T-cell (primary cell): Measurements from ENCODE around the gene SLC16A6. TPM values are rescaled to one million over a fixed set of nuclear protein-coding genes. Genes with fewer than 3 reads are reported as not detected.
A peak's percentile ranks its signal among the peaks of the same experiment; 100 is the strongest.

Source experiments
- ATAC-seq, 4 experiments: fragments of 200-7000 bp in 3 of 4; fragments of 150-1000 bp in 1 of 4; cut with Tn5 transposase; replicated peaks in 1 of 4; 1 replicate in 3 of 4; 2 replicates in 1 of 4; pipeline ENCODE4 v1.10.0; 2021; ENCODE audit warnings: moderate library complexity in 3 of 4, mild to moderate bottlenecking in 2 of 4, moderate number of reproducible peaks in 1 of 4
- CTCF ChIA-PET, 2 donors: fragments of 300-600 bp; sonication (Branson Sonifier 250); formaldehyde crosslinking; loops; one replicate each; lab custom pipeline; 2022; ENCODE audit warnings: antibody characterized with exemption in 2 of 2; lab: Charles Lee
- POLR2A ChIA-PET, 2 donors: fragments of 300-600 bp; sonication (Branson Sonifier 250); formaldehyde crosslinking; loops; one replicate each; lab custom pipeline; 2022; ENCODE audit warnings: antibody characterized with exemption in 2 of 2; lab: Charles Lee
- DNase-seq, 35 experiments: peaks; one replicate each; pipeline versions ENCODE4 v3.0.0 to v3.0.0-alpha.2; 2013 to 2023
- H3K27ac ChIP-seq: one replicate; pipeline ENCODE4 v1.5.1; 2013; ENCODE audit warnings: low read length
- H3K27me3 ChIP-seq, 2 experiments: replicated peaks in 1 of 2; 1 replicate in 1 of 2; 2 replicates in 1 of 2; pipeline versions ENCODE4 v1.6.1 to v1.7.0; 2013; ENCODE audit warnings: low read length in 1 of 2, mixed read lengths in 1 of 2; ENCODE audit not compliant: control insufficient read depth in 2 of 2, insufficient read depth in 2 of 2; ENCODE audit errors: extremely low read depth in 1 of 2
- H3K36me3 ChIP-seq, 2 donors: 1 replicate in 1 of 2; 2 replicates in 1 of 2; pipeline versions ENCODE4 v1.6.1 to v1.7.0; 2013; ENCODE audit warnings: low read length in 1 of 2; ENCODE audit not compliant: control insufficient read depth in 2 of 2, insufficient read depth in 1 of 2; ENCODE audit errors: extremely low read depth in 1 of 2
- H3K4me1 ChIP-seq, 2 experiments: 1 replicate in 1 of 2; 2 replicates in 1 of 2; pipeline versions ENCODE4 v1.6.1 to v1.7.0; 2013; ENCODE audit warnings: low read length in 2 of 2, mixed read lengths in 1 of 2; ENCODE audit not compliant: insufficient read depth in 2 of 2, control insufficient read depth in 1 of 2; ENCODE audit errors: extremely low read depth in 1 of 2
- H3K4me3 ChIP-seq, 2 donors: 1 replicate in 1 of 2; 2 replicates in 1 of 2; pipeline versions ENCODE4 v1.5.1 to v1.7.0; 2013; ENCODE audit warnings: mild to moderate bottlenecking in 2 of 2, low read length in 1 of 2, moderate library complexity in 1 of 2; ENCODE audit not compliant: control insufficient read depth in 1 of 2; ENCODE audit errors: extremely low read depth in 1 of 2
- H3K9me3 ChIP-seq: 2 replicates; pipeline ENCODE4 v1.7.0; 2013
- H3K27ac Mint-ChIP-seq, 2 donors: one replicate each; pipeline ENCODE4 v1.8.0; 2020 to 2021; ENCODE audit warnings: mild to moderate bottlenecking in 2 of 2, mixed read lengths in 2 of 2
- H3K27me3 Mint-ChIP-seq, 2 donors: one replicate each; pipeline ENCODE4 v1.8.0; 2021 to 2022; ENCODE audit warnings: mixed read lengths in 2 of 2
- H3K36me3 Mint-ChIP-seq: one replicate; pipeline ENCODE4 v1.8.0; 2021; ENCODE audit warnings: mixed read lengths
- H3K4me1 Mint-ChIP-seq, 3 donors: one replicate each; pipeline ENCODE4 v1.8.0; 2020 to 2022; ENCODE audit warnings: mixed read lengths in 3 of 3, mild to moderate bottlenecking in 1 of 3
- H3K4me3 Mint-ChIP-seq, 3 donors: one replicate each; pipeline ENCODE4 v1.8.0; 2020 to 2022; ENCODE audit warnings: mild to moderate bottlenecking in 3 of 3, mixed read lengths in 3 of 3, moderate library complexity in 3 of 3
- H3K9me3 Mint-ChIP-seq, 3 donors: one replicate each; pipeline ENCODE4 v1.8.0; 2020 to 2022; ENCODE audit warnings: mixed read lengths in 3 of 3
- WGBS: methylation state at CpG from one replicate; pipeline ENCODE4 v1.1.5; 2013; ENCODE audit warnings: missing lambda C conversion rate; ENCODE audit not compliant: insufficient coverage; 5-methylcytosine and 5-hydroxymethylcytosine counted together
- total RNA-seq, 35 experiments: library from RNA in 6 of 35; stranded (reverse) in 6 of 35; fragments of 120-200 nt in 1 of 35; gene quantifications; one replicate each; pipeline versions ENCODE4 v1.2.1 to v1.2.4 and lab custom pipeline; 2013 to 2026

Gene SLC16A6
- total RNA-seq, 5 donors from 2014 or later (not counting 1 experiment from before 2014, with no cell fraction given): 4.4 to 10.5 (median 7.0) TPM

DNA sequence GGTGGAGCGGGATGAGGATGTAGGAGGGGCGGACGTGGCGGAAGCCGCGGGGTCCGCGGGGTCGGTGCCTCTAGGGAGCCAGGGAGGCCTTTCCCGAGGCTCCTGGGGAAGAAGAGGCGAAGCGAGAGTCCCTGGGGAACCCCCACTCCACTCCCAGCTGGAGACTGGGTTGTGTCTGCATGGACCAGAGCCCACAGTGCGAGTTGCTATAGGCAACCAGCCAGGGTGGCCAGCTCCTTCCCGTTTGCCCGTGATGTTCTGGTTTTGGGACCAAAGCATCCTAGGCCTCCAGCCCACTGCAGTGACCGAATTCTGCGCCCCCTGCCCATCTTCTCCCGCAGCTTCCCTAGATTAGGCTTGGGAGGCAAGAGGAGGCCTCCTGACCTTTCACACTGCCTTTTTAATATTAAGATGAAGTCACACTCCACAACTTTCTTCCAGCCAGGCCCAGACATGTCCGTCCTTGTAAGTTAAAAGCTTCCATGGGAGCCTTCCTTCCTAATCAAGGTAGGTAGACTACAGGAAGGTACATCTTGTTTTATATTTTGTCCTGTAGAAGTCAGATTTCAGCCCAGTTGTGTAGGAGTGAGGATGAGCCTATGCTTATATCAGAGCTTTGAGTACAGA is 42.6 kb downstream of the SLC16A6 start:
- peak overlapping the region; percentile 78 to 93 (median 84) for H3K4me3 Mint-ChIP-seq
- no peaks in the 10 kb centered on the region for H3K27me3 ChIP-seq
- ChIA-PET POLR2A (interaction anchor here in 1 of 2 donors (0.6 to 2.0 kb wide), 9 partner anchors 8 to 209 kb away, joined by 3 to 8 read pairs (median 4); partner anchors contain the start of gene WIPI1), CTCF (interaction anchor here (0.9 to 2.5 kb wide), 13 partner anchors 8 to 214 kb away, joined by 3 to 14 read pairs (median 4); partner anchors contain the start of gene WIPI1 (in 1 of the 2))
- no peaks in the 10 kb centered on the region for H3K9me3 ChIP-seq
- peaks cover 14% of the 10 kb centered on the region for H3K36me3 Mint-ChIP-seq
- H3K4me1 Mint-ChIP-seq: peaks cover 37 to 63% (median 43%) of the 10 kb centered on the region in 3 donors
- peaks cover 8 to 41% of the 10 kb centered on the region in 2 experiments for H3K4me1 ChIP-seq
- DNase-seq: peak in 5 of 35 experiments; percentile 22 to 49 (median 36)
- H3K27me3 Mint-ChIP-seq: no peaks in the 10 kb centered on the region
- H3K27ac Mint-ChIP-seq: peak overlapping the region; percentile 92 to 99
- ATAC-seq: peak in 1 of 4 experiments; percentile 42
- peak overlapping the region; percentile 97 for H3K27ac ChIP-seq
- peak overlapping the region; percentile 69 to 77 for H3K4me3 ChIP-seq
- 3% methylated on average over 12 of the region's 19 CpGs for WGBS
- H3K9me3 Mint-ChIP-seq: no peaks in the 10 kb centered on the region
- peaks cover 0 to 27% of the 10 kb centered on the region in 2 donors for H3K36me3 ChIP-seq

DNA sequence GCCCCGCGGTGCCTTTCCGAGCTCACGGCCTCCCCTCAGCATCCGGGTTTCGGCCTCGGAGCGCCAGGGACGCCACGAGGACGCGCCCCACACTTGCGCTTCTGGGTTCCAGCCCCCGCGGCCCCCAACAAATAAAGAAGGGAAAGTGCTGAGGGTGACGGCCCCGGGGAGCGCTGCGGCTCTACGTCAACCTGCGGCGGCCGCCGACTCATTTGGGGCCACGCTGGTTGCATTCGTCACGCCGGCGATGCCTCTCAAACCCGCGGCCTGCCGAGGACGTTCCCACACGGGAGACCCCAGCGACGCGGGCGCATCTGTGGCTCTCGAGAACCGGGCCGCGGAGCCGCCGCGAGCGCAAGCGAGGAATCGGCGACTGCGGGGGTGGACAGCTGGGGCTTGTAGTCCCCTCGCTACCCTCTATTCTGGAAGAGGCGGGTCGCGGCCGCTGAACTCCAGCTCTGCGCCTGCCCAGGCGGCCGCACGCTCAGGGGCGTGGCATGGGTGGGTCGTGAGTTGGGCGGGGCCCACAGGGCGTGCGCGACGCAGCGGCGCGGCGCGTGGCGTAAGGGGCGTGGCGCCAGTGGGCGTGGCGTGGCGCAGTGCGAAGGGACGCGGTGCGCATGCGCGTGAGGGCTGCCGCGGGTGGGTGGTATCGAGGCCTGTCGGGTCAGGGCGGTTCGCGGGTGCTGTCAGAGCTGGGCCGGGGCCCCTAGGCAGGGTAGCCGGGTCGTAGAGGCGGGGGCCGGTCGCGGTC is 43.3 kb downstream of the SLC16A6 start, which contains the start of gene AMZ2:
Gene AMZ2 (plus strand): TSS at position 599 of the 754 bp plus-strand sequence. CDS start 2,145 bp downstream, outside the sequence.
- Mint-ChIP-seq H3K27ac (peak within 1 kb of the TSS; percentile 92 to 99), H3K9me3 (no peaks in the 10 kb centered on the region), H3K4me3 (peak within 1 kb of the TSS; percentile 78 to 93 (median 84)), H3K4me1 (peaks cover 30 to 56% (median 36%) of the 10 kb centered on the region in 3 donors), H3K36me3 (peaks cover 14% of the 10 kb centered on the region), H3K27me3 (no peaks in the 10 kb centered on the region)
- Histone ChIP-seq H3K9me3 (no peaks in the 10 kb centered on the region), H3K4me3 (peak within 1 kb of the TSS; percentile 69 to 77), H3K27ac (peak within 1 kb of the TSS; percentile 97), H3K27me3 (no peaks in the 10 kb centered on the region), H3K4me1 (peaks cover 4 to 42% of the 10 kb centered on the region in 2 experiments), H3K36me3 (peaks cover 0 to 27% of the 10 kb centered on the region in 2 donors)
- ChIA-PET POLR2A (interaction anchor here (0.5 to 2.0 kb wide), 18 partner anchors 8 to 540 kb away, joined by 3 to 11 read pairs (median 4); partner anchors contain the start of genes PRKAR1A (in 1 of the 2) and WIPI1 (in 1 of the 2)), CTCF (interaction anchor here (0.6 to 2.5 kb wide), 15 partner anchors 8 to 215 kb away, joined by 3 to 14 read pairs (median 4); partner anchors contain the start of gene WIPI1 (in 1 of the 2))
- DNase-seq: peak; percentile 88 to 99 (median 94)
- peak; percentile 88 to 95 (median 91) for ATAC-seq
- WGBS: under 1% methylated on average over 87 of the region's 97 CpGs

DNA sequence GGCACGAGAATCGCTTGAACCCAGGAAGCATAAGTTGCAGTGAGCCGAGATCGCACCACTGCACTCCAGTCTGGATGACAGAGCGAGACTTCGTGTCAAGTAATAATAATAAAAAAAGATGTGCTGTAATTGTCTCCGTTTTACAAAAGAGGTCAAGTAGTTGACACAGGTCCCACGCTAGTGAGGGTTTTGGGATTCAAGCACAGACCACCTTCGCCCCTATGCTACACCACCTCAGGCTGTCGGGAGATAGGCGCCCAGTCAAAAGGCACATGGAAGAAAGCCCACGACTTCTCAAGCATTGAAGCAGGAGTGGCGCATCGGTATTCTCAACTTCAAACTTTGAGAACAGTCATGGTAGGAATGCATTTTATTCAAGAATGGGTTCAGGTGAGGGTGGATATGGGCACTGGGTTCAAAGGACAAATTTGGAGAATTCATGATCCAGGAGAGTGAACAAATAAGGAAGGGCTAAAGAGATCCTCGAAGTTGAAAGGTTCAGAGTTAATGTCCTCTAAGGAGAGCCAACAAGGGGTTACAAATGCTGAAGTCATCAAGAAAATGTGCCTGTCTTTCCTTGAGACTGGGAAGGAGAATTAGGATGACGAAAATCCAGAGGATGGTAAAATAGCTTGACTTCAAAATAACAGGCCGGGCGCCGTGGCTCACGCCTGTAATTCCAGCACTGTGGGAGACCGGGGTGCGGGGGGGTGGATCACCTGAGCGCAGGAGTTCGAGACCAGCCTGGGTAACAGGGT is 44.5 kb downstream of the SLC16A6 start:
- DNase-seq: no peak
- Mint-ChIP-seq H3K9me3 (no peaks in the 10 kb centered on the region), H3K36me3 (peaks cover 6% of the 10 kb centered on the region), H3K27ac (peak overlapping the region; percentile 90 to 99), H3K4me1 (peaks cover 30 to 51% (median 34%) of the 10 kb centered on the region in 3 donors), H3K27me3 (no peaks in the 10 kb centered on the region), H3K4me3 (peak overlapping the region; percentile 78 to 93 (median 84))
- H3K4me3 ChIP-seq: peak overlapping the region in 1 of 2 donors; percentile 69
- POLR2A ChIA-PET: interaction anchor here in 1 of 2 donors (0.5 to 2.0 kb wide), 5 partner anchors 8 to 127 kb away, joined by 3 to 10 read pairs (median 6); no protein-coding TSS in a partner anchor
- no peak for ATAC-seq
- H3K9me3 ChIP-seq: no peaks in the 10 kb centered on the region
- H3K27ac ChIP-seq: peak overlapping the region; percentile 95
- H3K27me3 ChIP-seq: no peaks in the 10 kb centered on the region
- CTCF ChIA-PET: interaction anchor here (0.7 to 2.5 kb wide), 6 partner anchors 8 to 212 kb away, joined by 3 to 14 read pairs (median 6); partner anchors contain the start of gene WIPI1 (in 1 of the 2)
- peaks cover 0 to 17% of the 10 kb centered on the region in 2 donors for H3K36me3 ChIP-seq
- WGBS: 96% methylated on average over 13 of the region's 24 CpGs
- peaks cover 4 to 37% of the 10 kb centered on the region in 2 experiments for H3K4me1 ChIP-seq

DNA sequence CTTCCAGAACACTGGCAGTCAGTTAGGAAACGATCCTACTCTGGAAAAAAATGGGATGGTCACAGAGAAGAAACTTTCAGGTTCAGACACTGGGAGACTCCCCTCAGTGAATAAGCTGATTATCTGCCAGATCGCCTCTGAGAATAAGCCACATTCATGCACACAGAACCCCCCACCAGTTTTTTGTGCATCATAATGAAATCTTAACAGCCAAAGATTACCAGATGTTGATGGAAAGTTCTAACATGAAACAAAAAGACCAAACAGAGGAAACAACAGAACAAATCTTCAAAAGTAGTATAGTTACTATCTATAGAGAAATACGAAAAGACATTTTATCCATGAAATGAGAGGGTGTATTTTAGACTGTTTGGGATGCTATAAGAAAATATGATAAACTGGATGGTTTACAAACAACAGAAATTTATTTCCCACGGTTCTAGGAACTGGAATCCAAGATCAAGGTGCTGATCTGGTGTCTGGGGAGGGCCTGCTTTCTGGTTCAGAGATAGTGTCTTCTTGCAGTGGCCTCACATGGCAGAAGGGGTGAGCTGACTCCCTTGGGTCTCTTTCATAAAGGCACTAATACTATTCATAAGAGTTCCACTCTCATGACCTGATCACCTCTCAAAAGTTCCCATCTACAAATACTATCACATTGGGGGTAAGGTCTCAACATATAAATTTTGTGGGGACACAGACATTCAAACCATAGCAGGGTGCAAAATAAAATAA is 51.1 kb downstream of the SLC16A6 start:
- no peak for DNase-seq
- Mint-ChIP-seq H3K36me3 (no peaks in the 10 kb centered on the region), H3K27me3 (no peaks in the 10 kb centered on the region), H3K4me3 (peak overlapping the region in 1 of 3 donors; percentile 81), H3K4me1 (peaks cover 38 to 67% (median 53%) of the 10 kb centered on the region in 3 donors), H3K27ac (peak overlapping the region; percentile 96 to 98), H3K9me3 (no peaks in the 10 kb centered on the region)
- ChIA-PET POLR2A (no interaction called here), CTCF (no interaction called here)
- ATAC-seq: no peak
- no CpG with 5 or more reads among the region's 4 CpGs for WGBS
- Histone ChIP-seq H3K36me3 (no peaks in the 10 kb centered on the region), H3K27ac (peak overlapping the region; percentile 98), H3K27me3 (no peaks in the 10 kb centered on the region), H3K9me3 (no peaks in the 10 kb centered on the region), H3K4me1 (peaks cover 19 to 47% of the 10 kb centered on the region in 2 experiments), H3K4me3 (no peak overlapping the region)

DNA sequence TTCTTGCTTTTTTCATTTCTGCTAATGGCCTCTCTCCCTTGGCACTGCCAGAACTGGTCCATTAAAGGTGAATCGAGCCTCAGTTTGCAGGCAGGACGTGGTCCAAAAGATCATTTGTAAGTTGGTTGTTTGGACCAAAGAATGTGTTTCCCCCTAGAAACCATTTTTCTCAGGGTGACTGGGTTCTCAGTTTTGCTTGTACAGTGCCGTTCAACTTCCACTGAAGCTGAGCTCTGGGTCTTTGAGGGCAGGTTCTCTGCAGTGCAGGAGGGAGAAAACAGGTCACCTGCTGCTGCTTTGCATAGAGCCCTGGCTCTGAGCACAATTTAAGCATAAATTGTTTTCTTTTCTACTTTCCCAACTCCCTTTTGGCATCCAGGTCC is 52.1 kb downstream of the SLC16A6 start:
- DNase-seq (peak in 1 of 35 experiments; percentile 28), ATAC-seq (peak in 3 of 4 experiments; percentile 22 to 34 (median 32))
- CTCF ChIA-PET: interaction anchor here in 1 of 2 donors (1.3 kb wide), 1 partner anchor 8 kb away, joined by 5 read pairs; the partner anchor contains the start of gene AMZ2
- H3K4me3 ChIP-seq: no peak overlapping the region
- no peaks in the 10 kb centered on the region for H3K27me3 Mint-ChIP-seq
- WGBS: 0% methylated on average over 1 of the region's 3 CpGs
- no peaks in the 10 kb centered on the region for H3K36me3 ChIP-seq
- H3K36me3 Mint-ChIP-seq: no peaks in the 10 kb centered on the region
- H3K27ac ChIP-seq: peak overlapping the region; percentile 98
- H3K4me1 ChIP-seq: peaks cover 19 to 56% of the 10 kb centered on the region in 2 experiments
- H3K9me3 Mint-ChIP-seq: no peaks in the 10 kb centered on the region
- no peaks in the 10 kb centered on the region for H3K27me3 ChIP-seq
- POLR2A ChIA-PET: no interaction called here
- H3K4me3 Mint-ChIP-seq: peak overlapping the region; percentile 74 to 81 (median 77)
- peaks cover 38 to 69% (median 57%) of the 10 kb centered on the region in 3 donors for H3K4me1 Mint-ChIP-seq
- no peaks in the 10 kb centered on the region for H3K9me3 ChIP-seq
- peak overlapping the region; percentile 96 to 98 for H3K27ac Mint-ChIP-seq
